NCI-H1105 treated with DMSO at 0.1 percent for 48 hours (cell line): ENCODE results near the gene CXXC5.
"Not testable (repeated sequence)": the region's sequence is repeated elsewhere in the genome, so short reads cannot be mapped to it uniquely, and the experiment has no call there.

Source experiments
- DNase-seq: peaks from one replicate; lab custom pipeline; 2025; lab: John Stamatoyannopoulos, UW

CXXC5 gene

DNA sequence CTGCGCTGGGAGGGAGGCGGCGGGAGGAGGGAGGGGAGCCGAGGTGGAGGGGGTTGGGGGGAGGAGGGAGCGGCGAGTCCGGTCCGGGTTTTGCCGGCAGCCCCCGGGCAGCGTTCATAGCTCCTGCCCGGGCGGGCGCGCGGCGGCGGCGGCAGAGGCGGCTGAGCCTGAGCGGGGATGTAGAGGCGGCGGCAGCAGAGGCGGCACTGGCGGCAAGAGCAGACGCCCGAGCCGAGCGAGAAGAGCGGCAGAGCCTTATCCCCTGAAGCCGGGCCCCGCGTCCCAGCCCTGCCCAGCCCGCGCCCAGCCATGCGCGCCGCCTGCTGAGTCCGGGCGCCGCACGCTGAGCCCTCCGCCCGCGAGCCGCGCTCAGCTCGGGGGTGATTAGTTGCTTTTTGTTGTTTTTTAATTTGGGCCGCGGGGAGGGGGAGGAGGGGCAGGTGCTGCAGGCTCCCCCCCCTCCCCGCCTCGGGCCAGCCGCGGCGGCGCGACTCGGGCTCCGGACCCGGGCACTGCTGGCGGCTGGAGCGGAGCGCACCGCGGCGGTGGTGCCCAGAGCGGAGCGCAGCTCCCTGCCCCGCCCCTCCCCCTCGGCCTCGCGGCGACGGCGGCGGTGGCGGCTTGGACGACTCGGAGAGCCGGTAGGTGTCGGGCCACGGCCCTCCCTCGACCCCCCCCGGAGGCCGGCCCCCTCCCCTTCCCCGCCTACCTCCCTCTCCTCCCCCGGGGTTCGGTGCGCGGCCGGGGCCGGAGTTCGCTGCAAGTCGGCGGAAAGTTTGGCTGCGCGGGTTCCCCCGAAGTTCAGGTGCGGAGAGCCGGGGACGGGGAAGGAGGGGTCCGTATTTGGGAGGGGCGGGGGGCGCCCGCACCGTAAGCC is at the start of gene CXXC5:
CXXC5 (plus strand) TSS at position 145 of the 877 bp plus-strand sequence. CDS start 32,175 bp downstream, outside the sequence.
- peak; percentile 55 for DNase-seq

DNA sequence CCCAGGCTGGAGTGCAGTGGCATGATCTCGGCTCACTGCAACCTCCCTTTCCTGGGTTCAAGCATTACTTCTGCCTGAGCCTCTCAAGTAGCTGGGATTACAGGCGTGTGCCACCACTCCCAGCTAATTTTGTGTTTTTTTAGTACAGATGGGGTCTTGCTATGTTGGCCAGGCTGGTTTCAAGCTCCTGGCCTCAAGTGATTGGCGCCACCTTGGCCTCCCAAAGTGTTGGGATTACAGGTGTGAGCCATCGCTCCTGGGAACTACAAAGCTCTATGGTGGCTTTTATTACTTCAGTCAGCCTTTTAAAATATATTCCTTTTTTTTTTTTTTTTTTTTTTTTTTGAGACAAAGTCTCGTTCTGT is 49.6 kb upstream of the CXXC5 start:
- not testable (repeated sequence) for DNase-seq

DNA sequence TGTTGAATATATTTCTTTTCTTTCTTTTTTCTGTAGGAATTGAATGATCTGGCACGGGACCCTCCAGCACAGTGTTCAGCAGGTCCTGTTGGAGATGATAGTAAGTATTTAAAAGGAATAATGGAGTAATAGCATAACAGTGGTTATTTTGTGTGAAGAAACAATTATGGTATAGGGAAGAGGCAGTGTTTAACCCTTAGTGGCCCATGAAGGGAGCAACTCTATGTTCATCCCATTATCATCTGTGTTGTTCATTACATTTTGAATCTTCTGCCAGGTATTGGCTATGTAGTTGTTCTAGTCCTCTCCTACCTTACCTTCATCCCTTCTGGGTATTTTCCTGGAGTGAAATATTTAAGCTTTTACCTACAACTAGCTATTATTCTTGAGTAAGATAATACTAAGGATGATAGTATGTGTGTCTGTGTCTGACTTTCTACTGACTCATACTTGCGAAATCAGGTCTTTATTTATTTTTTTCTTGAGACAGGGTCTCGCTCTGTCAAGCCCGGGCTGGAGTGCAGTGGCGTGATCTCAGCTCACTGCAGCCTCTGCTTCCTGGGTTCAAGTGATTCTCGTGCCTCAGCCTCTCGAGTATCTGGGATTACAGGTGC is 47.7 kb upstream of the CXXC5 start:
- no peak for DNase-seq

DNA sequence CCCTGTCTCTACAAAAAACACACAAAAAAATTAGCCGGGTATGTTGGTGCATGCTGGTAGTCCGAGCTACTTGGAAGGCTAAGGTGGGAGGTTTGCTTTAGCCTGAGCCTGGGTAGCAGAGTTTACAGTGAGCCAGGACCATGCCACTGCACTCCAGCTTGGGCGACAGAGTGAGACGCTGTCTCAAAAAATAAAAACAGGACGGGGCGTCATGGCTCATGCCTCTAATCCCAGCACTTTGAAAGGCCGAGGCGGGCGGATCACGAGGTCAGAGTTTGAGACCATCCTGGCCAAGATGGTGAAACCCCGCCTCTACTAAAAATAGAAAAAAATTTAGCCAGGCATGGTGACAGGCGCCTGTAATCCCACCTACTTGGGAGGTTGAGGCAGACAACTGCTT is 46.7 kb upstream of the CXXC5 start:
- no peak for DNase-seq

DNA sequence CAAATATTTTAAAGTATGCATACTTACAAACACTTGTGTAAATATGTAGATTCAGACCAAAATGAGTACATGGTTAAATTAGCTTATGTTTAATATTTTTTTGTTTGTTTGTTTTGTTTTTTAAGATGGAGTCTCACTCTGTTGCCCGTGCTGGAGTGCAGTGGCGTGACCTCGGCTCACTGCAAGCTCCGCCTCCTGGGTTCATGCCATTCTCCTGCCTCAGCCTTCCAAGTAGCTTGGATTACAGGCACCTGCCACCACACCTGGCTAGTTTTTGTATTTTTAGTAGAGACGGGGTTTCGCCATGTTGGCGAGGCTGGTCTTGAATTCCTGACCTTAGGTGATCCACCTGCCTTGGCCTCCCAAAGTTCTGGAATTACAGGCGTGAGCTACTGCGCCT is 46.2 kb upstream of the CXXC5 start:
- DNase-seq: not testable (repeated sequence)

DNA sequence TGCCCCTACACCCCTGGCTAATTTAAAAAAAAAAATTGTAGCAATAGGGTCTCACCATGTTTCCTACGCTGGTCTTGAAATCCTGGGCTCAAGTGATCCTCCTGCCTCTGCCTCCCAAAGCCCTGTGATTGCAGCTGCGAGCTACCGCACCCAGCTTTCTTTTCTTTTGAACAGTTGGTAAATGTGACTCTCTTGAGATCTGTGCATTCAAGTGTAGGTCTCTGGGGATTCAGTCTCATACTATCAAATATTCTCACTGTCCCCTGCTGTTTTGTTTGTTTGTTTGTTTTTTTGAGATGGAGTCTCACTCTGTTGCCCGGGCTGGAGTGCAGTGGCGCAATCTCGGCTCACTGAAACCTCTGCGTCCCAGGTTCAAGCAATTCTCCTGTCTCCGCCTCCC is 42.3 kb upstream of the CXXC5 start:
- DNase-seq: no peak

DNA sequence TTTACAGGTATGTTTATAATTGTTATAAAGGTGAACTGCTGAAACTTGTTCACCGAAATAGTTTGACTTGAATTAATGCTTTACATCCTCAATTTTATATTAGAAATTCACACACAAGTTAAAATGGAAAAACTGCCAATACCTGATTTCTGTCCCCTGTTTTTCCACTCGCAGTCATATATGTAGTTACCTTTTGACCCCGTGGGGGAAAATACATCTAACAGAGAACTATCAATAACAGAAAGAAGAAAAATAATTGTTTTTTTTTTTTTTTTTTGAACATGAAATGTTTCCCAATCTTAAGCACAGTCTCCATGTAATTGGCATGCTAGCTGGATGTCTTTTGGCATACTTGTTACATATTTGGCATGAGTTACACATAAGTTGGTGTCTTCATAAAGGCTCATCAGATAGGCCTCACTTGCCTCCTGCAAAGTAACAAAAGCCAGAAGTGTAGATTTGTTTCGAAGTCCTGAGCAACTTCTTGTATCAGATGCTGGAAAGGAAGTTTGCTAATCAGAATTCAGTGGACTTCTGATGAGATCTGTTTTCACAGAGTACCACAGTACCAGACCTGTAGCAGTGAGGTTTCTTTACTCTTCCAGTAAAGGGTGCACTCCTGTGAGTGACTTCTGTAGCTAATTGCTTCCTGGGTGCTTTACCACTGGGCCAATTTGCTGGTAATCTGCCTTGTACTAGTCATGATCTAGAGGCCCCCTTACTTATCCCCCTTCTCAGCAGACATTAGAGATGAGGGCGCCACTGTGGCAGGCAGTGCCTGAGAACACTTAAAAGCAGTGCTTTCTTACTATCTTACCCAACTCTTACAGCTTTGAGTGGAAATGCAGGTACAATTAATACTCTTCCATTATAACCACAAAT is 36.2 kb upstream of the CXXC5 start:
- DNase-seq: no peak

DNA sequence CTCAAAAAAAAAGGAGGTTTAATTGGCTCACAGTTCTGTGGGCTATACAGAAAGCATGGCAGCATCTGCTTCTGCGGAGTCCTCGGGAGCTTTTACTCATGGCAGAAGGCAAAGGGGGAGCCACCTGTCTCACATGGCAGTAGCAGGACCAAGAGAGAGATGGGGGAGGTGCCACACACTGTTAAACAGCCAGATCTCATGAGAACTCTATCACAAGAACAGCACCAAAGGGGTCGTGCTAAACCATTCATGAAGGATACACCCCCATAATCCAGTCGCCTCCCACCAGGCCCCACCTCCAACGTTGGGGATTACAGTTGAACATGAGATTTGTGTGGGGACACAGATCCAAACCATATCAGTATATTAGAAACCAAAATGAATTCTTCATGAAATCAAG is 28.3 kb upstream of the CXXC5 start:
- DNase-seq: no peak

DNA sequence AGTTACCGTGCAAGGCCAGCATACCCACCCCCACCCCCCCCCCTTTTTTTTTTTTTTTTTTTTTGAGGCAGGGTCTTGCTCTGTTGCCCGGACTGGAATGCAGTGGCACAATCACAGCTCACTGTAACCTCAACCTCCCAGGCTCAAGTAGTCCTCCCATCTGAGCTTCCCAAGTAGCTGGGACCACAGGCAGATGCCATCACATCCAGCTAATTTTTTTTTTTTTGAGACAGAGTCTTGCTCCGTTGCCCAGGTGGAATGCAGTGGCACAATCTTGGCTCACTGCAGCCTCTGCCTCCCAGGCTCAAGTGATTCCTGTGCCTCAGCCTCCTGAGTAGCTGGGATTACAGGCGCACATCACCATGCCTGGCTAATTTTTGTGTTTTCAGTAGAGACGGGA is 22.8 kb upstream of the CXXC5 start:
- not testable (repeated sequence) for DNase-seq

DNA sequence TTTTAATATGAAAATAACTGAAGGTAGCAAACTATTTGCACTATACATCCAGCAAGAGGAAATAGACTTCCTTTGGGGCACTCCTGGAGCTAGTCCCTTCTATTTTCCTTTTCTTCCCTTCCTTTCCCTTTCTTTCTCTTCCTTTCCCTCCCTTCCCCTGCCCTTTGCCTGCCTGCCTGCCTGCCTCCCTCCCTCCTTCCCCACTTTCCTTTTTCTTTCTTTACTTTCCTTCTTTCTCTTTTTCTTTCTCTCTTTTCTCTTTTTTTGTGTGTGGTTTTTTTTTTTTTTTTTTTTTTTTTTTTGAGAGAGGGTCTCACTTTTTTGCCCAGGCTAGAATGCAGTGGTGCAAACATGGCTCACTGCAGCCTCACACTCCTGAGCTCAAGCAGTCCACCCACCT is 17.3 kb upstream of the CXXC5 start:
- DNase-seq: no peak

DNA sequence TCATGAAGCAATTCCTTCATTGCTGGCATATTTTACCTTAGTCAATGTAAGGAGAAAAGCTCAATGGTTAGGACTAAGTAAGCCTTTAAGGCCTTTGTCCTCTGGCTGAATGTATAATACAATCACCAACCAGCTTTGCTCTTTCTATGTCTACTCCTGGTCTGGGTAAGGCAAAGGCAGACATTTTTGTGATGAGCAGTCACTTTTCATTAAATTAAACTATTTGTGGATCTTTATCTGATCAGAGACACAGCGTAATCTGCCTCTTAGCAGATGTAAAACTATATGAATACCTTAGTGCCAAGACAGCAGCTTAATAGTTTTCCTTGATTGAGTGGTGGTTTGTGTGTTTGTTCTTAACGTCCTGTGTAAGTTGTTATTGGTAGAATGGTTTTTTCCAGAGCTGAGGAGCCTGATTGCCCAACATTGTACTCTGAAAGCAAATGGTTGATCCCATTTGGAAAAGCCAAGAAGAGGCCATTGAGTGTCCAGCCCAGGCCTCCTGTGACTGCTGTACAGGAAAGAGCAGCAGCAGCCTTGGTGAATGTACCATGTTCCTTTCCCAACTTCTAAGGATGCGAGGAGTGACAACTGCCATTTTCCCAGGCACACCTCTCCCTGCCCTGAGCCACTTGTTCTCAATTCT is 16.5 kb upstream of the CXXC5 start:
- DNase-seq: no peak

DNA sequence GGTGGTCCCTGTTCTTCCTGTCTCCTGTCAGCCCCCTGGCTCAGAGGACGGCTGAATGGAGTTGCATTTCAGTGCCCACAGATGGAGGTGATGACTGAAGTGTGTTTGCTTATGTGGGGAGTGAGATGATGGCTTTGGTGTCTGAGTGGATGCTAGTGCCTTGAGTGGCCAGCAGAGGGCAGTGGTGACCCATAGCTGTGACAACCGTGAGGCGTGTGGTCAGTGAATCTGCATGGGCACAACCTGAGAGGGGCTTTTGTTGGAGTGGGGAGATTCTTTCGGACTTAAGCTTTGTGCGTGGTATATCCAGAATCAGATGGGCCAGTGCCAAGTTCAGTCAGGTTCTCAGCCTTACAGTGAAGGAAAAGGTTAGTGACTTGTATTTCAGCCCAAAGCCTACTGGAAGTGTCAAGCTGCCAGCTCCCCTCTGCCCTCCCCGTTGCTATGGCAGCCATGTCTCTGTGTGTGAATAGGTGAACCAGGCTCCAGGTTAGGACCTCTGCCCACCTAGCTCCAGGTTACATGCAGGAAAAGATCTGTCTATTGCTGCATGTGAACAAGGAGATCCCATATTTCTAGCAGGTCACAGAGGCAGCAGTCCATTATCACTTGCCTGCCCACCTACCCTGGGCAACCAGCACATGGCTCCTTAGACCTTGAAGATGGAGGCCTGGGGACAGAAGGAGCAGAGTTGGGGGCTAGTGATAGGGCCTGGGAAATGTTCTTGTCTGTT is 14.7 kb upstream of the CXXC5 start:
- DNase-seq: peak; percentile 59

DNA sequence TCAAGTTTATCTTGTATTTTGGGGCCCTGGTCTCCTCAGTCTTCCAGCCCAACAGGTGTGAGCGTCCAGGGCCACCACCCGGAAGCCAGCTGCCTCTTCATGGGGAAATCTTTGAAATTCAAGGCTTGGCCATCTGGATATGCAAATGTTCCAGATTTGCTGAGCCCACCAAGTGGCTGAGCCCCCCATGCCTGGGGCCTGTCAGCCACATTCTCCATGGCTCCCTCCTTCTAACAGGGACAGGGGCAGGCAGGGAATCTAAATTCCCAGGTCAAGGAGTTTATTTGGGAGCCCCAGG is 14.2 kb upstream of the CXXC5 start:
- no peak for DNase-seq

DNA sequence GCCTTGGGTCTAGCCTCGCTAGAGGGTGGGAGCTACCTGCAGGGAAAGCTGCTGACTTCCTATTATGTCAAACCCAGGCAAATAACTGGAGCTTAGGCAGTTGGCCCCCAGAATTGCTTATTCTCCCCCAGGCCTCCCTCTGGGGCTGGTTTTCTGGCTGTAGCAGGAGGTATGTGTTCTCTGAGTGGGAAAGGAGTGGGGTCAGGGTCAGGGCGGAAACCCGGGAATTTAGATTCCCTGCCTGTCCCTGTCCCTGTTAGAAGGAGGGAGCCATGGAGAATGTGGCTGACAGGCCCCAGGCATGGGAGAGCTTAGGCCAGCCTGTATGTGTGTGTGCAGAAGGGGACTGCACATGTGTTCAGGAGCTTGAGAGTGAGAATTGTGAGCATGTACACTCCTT is 13.6 kb upstream of the CXXC5 start:
- no peak for DNase-seq

DNA sequence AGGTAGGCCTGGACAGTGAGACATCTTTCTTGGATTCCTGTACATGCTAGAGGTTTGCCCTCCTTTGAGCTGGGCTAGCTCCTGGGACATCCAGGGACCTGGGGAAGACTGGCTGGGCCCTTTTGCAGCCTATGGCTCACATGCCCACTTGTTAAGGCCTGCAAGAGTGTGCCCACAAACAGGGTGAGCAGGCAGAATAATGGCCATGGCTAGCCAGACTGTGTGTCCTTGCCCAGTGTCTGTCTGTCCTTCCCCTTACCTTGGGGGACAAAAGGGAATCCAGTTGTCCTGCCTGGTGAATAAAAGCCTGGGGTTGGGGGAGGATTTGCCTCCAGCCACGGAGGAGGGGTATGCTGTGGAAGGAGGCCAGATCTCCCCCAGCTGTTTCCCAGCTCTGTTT is 13.0 kb upstream of the CXXC5 start:
- DNase-seq: no peak

DNA sequence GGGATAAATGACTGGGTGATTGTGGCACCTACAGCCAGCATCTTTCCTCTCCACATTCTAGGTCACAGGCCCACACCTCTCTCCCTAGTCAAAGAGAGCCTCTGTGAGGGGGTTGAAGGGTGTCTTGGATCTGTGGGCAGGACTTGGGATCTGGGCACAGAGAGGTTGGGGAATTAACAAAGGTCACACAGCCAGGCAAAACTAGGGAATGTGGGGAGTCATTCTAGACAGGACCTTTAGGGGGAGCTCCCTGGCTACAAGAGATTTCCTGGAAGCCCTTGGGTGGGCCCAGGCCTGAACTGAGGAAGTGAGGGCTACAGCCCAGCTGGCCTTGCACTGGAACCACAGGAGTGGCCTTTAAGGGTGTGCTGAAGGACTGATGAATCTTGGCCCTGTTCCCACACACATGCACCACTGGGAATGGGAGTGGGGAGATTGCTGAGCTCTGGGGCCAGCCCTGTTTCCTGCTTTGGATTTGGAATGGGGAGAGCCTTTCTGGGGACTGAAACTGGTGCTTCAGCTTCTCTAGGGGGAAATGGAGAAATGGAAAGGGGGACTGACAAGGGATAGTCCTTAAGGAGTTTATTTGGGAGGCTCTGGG is 12.4 kb upstream of the CXXC5 start:
- no peak for DNase-seq

DNA sequence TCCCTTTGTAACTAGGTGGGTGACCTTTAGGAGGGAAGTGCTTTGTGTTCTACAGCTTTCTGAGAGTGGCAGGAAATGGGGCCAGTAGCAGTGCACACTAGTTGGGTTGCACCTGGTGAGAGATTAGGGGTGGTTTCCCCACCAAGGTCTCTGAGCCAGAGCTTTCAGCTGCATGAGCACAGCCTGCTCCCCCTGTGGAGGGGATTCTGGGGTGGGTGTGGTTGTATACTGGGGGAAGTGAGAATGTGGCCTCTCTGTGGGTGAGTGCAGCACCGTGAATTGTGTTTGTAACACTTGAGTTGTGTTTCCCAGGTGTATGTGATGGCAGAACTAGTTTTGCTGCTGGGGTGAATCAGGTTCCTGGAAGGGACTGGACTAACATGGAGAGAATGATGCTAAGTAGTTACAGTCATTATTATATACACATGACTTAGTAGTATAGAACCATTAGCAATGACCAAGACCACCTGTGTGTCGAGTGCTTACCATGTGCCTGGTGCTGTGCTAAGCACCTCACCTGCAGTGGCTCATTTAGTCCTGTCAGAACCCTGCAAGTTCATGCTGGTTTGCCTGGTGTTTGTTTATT is 11.8 kb upstream of the CXXC5 start:
- DNase-seq: no peak

DNA sequence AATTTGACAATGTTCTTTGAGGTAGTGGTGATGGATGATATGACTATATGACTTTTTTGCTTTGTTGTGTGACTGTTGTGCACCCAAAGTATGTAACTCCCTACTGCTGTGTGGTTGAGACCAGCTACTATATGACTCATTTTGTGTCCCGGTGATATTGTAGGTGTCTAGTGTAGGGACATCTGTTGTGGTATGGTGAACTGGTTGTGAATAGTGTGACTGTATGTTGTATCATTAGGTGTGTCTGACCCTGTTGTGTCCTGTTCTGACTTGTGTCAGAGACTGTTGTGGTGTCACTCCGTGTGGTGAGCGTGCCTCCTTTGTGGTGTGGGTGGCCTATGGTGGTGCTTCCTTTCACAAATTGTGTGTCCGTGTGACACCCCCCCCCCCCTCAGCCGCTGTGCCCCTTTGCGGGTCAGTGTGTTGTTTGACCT is 11.2 kb upstream of the CXXC5 start:
- no peak for DNase-seq

DNA sequence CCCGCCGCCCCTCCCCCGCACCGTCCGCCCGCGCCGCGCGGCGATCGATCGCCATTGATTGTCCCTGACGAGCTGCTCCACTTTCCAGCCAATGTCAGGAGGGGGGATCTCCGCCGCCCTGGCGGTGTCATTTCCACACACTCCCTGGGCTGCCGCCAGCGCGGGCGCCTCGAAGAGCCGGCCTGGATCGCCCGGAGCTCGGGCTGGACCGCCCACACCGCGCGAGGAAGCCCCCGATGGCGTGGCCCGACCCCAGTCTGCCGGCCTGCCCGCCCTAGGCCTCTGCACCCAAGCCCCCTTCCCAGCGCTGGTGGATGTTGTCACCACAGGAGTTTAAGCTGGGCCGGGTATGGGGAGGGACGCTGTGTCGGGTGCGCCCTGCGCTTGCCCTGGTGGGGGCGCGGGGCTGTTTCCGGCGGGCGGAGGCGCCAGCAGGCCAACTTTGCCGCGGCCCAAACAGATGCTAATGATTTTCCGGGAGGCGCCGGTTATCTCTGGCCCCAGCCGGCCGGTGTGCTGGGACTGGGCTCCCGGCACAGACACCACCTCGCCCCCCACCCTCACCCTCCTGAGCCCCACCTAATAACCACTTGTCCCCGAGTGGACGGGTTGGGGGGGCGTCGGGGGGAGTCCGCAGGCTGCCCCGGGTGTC is 10.6 kb upstream of the CXXC5 start:
- DNase-seq: peak; percentile 35

DNA sequence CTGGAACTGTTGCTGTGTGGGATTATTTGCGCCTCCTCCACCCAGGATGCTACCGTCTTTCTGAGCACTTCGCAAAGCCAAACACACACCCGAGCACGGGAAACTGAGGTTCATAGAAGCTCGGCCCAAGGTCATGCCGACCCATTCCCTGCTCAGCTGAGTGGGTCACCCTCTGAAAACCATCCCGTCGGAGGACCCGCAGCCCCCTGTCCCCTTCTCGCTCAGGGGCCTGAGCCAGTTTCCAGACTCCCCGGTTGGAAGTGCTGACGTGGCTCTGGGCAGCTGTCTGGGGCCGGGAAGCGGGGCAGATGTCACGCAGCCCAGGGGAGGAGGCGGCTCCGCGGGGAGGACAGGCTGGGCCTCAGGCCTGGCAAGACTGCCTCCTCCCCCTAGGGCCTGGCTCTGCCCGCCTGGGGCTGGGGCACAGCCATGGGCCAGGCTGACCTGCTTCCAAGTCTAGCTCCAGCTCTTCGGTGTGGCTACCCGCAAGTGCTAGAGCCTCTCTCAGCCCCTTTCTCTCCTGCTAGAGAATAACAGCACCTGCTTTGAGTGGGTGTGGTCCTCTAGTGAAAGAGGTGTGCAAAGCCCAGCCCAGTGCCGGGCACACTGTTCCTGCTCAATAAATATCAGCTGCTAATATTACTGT is 9.9 kb upstream of the CXXC5 start:
- DNase-seq: peak; percentile 9
